NOMO-1 treated with dmso at 0.1 percent for 144 hours (cell line): ENCODE measurements around the gene LRRC26.

Experiments
- DNase-seq: peaks from one replicate; lab custom pipeline; 2025; ENCODE audit not compliant: unreplicated experiment; lab: John Stamatoyannopoulos, UW

Gene LRRC26

GRCh38 chr9:137168904-137169856 is 671 bp downstream of the LRRC26 start:
- peak; percentile 53 for DNase-seq

DNA sequence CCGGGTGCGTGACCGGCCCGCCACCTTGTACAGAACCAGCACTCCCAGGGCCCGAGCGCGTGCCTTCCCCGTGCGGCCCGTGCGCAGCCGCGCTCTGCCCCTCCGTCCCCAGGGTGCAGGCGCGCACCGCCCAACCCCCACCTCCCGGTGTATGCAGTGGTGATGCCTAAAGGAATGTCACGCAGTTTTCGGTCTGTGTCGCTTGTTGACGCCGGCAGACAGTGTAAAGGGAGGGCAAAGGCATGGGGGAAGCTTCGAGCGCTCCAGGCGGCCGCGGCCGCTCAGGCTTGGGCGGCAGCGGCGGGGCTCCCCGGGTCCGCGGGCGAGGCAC is 1.3 kb downstream of the LRRC26 start:
- no peak for DNase-seq

DNA sequence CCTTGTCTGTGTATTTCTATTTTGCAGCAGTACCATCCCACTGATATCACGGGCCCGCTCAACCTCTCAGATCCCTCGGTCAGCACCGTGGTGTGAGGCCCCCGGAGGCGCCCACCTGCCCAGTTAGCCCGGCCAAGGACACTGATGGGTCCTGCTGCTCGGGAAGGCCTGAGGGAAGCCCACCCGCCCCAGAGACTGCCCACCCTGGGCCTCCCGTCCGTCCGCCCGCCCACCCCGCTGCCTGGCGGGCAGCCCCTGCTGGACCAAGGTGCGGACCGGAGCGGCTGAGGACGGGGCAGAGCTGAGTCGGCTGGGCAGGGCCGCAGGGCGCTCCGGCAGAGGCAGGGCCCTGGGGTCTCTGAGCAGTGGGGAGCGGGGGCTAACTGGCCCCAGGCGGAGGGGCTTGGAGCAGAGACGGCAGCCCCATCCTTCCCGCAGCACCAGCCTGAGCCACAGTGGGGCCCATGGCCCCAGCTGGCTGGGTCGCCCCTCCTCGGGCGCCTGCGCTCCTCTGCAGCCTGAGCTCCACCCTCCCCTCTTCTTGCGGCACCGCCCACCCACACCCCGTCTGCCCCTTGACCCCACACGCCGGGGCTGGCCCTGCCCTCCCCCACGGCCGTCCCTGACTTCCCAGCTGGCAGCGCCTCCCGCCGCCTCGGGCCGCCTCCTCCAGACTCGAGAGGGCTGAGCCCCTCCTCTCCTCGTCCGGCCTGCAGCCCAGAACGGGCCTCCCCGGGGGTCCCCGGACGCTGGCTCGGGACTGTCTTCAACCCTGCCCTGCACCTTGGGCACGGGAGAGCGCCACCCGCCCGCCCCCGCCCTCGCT is 1.9 kb downstream of the LRRC26 start:
- no peak for DNase-seq

DNA sequence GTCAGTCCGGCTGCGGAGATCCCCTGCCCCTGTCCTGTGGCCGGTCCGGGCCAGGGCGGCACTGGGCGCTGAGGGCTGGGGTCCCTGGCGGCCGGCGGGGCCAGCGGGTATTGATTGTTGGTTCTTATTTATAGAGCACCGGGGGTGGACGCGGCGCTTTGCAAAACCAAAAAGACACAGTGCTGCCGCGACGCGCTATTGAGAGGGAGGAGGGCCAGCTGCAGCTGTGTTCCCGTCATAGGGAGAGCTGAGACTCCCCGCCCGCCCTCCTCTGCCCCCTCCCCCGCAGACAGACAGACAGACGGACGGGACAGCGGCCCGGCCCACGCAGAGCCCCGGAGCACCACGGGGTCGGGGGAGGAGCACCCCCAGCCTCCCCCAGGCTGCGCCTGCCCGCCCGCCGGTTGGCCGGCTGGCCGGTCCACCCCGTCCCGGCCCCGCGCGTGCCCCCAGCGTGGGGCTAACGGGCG is 2.5 kb downstream of the LRRC26 start:
- DNase-seq, result no peak

GRCh38 chr9:137166380-137167229 is 3.2 kb downstream of the LRRC26 start:
- DNase-seq, result no peak

GRCh38 chr9:137165250-137165836 is 4.5 kb downstream of the LRRC26 start:
- DNase-seq, result no peak

DNA sequence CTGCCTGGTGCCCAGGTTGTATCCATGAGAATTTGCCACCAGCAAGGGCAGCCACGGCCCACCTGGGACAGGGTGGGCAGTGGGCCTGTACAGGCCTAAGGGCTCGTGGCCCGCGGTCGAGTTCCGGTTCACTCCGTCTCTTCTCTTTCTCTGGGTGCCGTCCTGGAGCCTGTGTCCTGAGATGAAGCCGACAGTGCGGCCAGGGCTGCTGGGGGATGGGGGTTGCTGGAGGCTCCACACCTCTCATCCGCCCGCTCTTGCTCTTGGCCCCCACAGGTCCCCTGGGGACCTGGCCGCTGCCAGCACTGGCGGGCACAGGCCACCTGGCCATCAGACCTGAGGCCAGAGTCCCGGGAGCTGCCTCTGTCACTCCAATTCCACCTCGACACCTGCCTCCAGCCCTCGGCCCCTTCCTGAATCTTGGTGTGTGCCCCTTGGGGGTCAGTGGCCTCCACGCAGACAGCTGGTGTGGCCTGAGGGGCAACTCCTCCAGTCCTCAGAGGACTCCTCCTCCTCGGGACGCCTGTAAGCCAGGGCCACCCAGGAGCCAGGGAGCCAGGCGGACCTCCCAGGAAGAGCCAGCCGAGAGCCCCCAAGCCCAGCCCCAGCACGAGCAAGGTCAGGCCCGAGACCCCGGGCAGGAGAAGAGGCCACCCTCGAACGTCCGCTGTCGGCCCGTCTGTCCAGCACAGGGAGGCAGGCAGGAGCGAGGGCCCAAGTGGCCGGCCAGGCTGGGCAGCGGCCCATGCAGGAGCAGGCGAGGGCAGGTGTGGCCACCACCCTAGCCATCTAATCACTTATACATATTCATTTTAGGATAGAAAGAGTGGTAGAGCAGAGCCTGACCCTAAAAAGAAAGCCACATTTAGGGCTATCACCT is 5.2 kb downstream of the LRRC26 start:
- DNase-seq, result no peak

- DNase-seq, result no peak
Measured at GRCh38 chr9:137163805-137164204, 6.0 kb downstream of the LRRC26 start.

DNA sequence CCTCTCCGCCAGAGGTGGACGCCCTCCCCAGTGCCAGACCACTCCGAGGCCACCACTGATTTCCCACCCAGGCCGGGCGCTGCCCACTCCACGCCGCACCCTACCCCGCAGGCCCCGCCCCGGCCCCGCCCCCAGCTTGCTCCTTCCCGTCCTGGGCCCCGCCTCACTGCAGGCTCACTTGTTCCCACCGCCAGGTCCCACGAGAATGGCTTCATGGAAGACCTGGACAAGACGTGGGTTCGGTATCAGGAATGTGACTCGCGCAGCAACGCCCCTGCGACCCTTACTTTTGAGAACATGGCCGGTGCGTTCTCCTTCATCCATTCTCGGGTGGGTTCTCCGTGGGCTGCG is 6.5 kb downstream of the LRRC26 start:
- no peak for DNase-seq

GRCh38 chr9:137162505-137163364 is 7.1 kb downstream of the LRRC26 start:
- no peak for DNase-seq

GRCh38 chr9:137161558-137162486 is 8.0 kb downstream of the LRRC26 start:
- no peak for DNase-seq

GRCh38 chr9:137160716-137161557 is 8.9 kb downstream of the LRRC26 start:
- no peak for DNase-seq

- no peak for DNase-seq
Measured at GRCh38 chr9:137160054-137160425, 9.8 kb downstream of the LRRC26 start.

DNA sequence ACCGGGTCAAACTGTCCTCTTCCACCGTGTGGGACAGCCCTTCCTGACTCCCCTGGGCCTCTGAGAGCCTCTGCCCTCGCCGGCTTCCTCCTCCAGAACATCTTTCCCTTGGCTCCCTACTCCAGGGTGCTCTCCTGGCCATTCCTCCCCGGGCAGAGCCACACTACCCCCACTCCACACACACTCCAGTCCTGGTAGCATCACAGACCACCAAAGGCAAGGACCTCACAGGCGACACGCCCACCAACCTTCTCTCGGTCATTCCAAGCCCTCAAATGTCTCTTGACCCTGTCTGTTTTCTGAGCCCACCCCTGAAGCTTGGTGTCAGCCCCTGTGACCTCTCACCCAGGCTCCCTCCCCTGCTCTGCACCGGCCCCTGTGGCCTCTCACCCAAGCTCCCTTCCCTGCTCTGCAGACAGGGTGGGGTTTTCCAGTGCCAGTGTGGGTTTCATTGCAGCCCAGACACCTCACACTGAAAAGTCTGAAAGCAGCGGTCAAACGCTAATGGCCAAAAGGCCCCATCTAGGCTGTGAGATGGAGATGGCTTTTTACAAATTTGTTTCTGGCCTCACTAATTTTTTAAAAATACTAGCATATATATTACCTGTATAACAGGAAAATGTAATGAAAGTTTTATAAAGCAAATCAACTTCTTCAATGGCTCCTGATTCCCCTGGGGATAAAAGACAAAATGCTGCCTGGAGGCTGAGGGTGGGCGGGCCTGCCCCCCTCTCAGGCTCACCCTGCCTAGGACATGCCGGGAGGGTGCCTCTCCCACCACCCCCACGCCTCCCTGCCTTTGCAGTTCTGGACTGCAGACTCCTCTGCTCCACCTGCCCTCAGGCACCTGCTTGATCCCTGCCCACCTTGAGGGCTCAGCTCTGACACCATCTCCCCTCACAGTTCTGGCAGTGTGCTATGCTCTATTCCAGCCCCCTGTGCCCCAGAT is 10.5 kb downstream of the LRRC26 start:
- no peak for DNase-seq

DNA sequence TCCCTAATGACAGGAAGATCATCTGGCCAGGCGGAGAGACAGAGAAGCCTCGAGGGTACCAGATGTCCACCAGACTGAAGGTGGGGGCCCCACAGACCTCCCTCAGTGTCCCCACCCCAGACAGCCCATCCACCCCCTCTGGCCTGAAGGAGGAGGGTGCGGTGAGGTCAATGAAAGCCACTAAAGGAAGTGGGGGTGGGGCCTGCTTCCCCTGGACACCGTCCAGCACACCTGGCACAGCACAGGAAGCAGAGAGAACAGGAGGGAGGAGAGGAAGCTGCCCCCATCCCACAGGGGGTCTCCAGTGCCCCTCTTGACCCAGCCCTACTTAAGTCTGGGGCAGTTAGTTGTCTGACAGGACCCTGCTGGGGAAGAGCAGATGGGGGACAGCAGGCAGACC is 11.2 kb downstream of the LRRC26 start:
- no peak for DNase-seq
